ENCODE measurements around the gene GAN. TPM values are rescaled to one million over a fixed set of nuclear protein-coding genes. Genes with fewer than 3 reads are reported as not detected.

The GAN gene
- total RNA-seq, 4 donors from 2014 or later: 8.7 to 12.8 (median 9.5) TPM

GRCh38 chr16:81268509-81268908, 46.3 kb upstream of the GAN start:
- H3K36me3 ChIP-seq: no peaks in the 10 kb centered on the region
- peaks cover 8 to 17% of the 10 kb centered on the region in 2 donors for H3K4me1 ChIP-seq
- no peak overlapping the region for H3K4me3 ChIP-seq (replicated peaks in 1 of 3)
- no peak overlapping the region for H3K27ac ChIP-seq
- no peak for DNase-seq
- H3K27me3 ChIP-seq: no peaks in the 10 kb centered on the region
- no peak for TF ChIP-seq CTCF (IDR thresholded peaks at IDR 0.05)
- intact Hi-C loops (cut with DNase I): no loop called here
- WGBS, 2 donors: 98% methylated on average over 5 of the region's 5 CpGs
- H3K9me3 ChIP-seq: no peaks in the 10 kb centered on the region

GRCh38 chr16:81273223-81273950, 41.4 kb upstream of the GAN start:
- no peak for DNase-seq
- 71 to 84% methylated on average over 10 of the region's 10 CpGs for WGBS, 2 donors
- Histone ChIP-seq H3K9me3 (no peaks in the 10 kb centered on the region), H3K4me1 (peaks cover 11 to 15% of the 10 kb centered on the region in 2 donors), H3K27me3 (no peaks in the 10 kb centered on the region), H3K36me3 (no peaks in the 10 kb centered on the region), H3K27ac (no peak overlapping the region), H3K4me3 (replicated peaks in 1 of 3) (no peak overlapping the region)
- TF ChIP-seq CTCF (IDR thresholded peaks at IDR 0.05) (no peak), POLR2A (IDR thresholded peaks at IDR 0.05) (no peak)
- intact Hi-C loops (cut with DNase I): no loop called here

GRCh38 chr16:81275064-81275532, 39.7 kb upstream of the GAN start:
- Histone ChIP-seq H3K4me3 (replicated peaks in 1 of 3) (no peak overlapping the region), H3K27ac (no peak overlapping the region), H3K36me3 (no peaks in the 10 kb centered on the region), H3K9me3 (no peaks in the 10 kb centered on the region), H3K27me3 (no peaks in the 10 kb centered on the region), H3K4me1 (peaks cover 11 to 15% of the 10 kb centered on the region in 2 donors)
- 75 to 82% methylated on average over 5 to 7 of the region's 9 CpGs for WGBS, 2 donors
- no peak for DNase-seq
- TF ChIP-seq POLR2A (IDR thresholded peaks at IDR 0.05) (no peak), CTCF (IDR thresholded peaks at IDR 0.05) (no peak)
- intact Hi-C loops (cut with DNase I): no loop called here

- intact Hi-C loops (cut with DNase I): no loop called here
- Histone ChIP-seq H3K4me3 (replicated peaks in 1 of 3) (no peak overlapping the region), H3K36me3 (no peaks in the 10 kb centered on the region), H3K9me3 (no peaks in the 10 kb centered on the region), H3K4me1 (peaks cover 11 to 15% of the 10 kb centered on the region in 2 donors), H3K27ac (peak overlapping the region in 1 of 3 donors; percentile 88), H3K27me3 (no peaks in the 10 kb centered on the region)
- no peak for TF ChIP-seq POLR2A (IDR thresholded peaks at IDR 0.05)
- TF ChIP-seq CTCF (IDR thresholded peaks at IDR 0.05): no peak
- DNase-seq: no peak
- 91 to 93% methylated on average over 9 of the region's 9 CpGs for WGBS, 2 donors
These were observed 39.0 kb upstream of the GAN start for GRCh38 chr16:81275795-81276194.

- Histone ChIP-seq H3K27me3 (no peaks in the 10 kb centered on the region), H3K9me3 (no peaks in the 10 kb centered on the region), H3K36me3 (no peaks in the 10 kb centered on the region), H3K27ac (peak overlapping the region in 1 of 3 donors; percentile 88), H3K4me1 (peaks cover 11 to 15% of the 10 kb centered on the region in 2 donors), H3K4me3 (replicated peaks in 1 of 3) (no peak overlapping the region)
- intact Hi-C loops (cut with DNase I): no loop called here
- no peak for DNase-seq
- no peak for TF ChIP-seq CTCF (IDR thresholded peaks at IDR 0.05)
- 86 to 95% methylated on average over 2 to 3 of the region's 3 CpGs for whole genome bisulfite sequencing, 2 donors
These were observed 38.4 kb upstream of the GAN start for GRCh38 chr16:81276323-81276722.
